GM12864 (cell line): ENCODE results near the gene SIPA1L3.

Source experiments
- DNase-seq: peaks from one replicate; pipeline ENCODE4 v3.0.0-alpha.2; 2011; ENCODE audit warnings: low read depth
- H3K4me3 ChIP-seq: 2 replicates; pipeline ENCODE4 v1.5.1; 2011; ENCODE audit warnings: mild to moderate bottlenecking, low read depth, low read length, control low read depth
- CTCF ChIP-seq: IDR thresholded peaks from 2 replicates; pipeline ENCODE4 v1.5.1; 2011; ENCODE audit warnings: low read depth, mild to moderate bottlenecking, moderate library complexity, low read length, control low read depth, inconsistent platforms; ENCODE audit errors: missing control alignments

SIPA1L3 gene

GRCh38 chr19:38231918-38232317 is 324.9 kb downstream of the SIPA1L3 start:
- DNase-seq: no peak
- no peak for TF ChIP-seq CTCF
- no peak overlapping the region for H3K4me3 ChIP-seq

DNA sequence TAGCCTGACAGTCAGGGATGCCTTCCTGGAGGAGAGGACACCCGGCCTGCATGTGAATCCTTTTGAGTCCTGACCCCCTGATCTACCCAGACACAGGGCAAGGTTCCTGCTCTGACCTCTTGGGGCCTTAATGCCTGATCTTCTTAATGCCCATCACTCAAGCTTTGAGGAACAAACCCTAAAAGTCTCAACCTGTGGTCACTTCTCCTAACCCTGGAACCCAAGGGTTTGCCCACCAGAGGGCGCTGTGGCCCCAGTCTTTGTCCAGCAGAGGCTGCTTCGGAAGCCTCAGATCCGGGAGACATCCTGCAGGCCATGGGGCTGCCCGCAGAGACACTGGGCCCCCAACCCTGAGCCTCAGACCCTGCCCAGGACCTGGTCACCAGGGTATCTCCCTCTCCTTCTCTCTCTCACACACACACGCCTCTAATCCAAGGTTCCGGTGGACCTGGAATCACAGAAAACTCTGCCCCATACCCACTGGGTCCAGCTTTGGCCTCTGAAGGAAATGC is 326.8 kb downstream of the SIPA1L3 start:
- H3K4me3 ChIP-seq: no peak overlapping the region
- no peak for DNase-seq
- TF ChIP-seq CTCF: peak; percentile 86

GRCh38 chr19:38234615-38235014 is 327.6 kb downstream of the SIPA1L3 start:
- no peak for TF ChIP-seq CTCF
- DNase-seq: no peak
- H3K4me3 ChIP-seq: no peak overlapping the region

DNA sequence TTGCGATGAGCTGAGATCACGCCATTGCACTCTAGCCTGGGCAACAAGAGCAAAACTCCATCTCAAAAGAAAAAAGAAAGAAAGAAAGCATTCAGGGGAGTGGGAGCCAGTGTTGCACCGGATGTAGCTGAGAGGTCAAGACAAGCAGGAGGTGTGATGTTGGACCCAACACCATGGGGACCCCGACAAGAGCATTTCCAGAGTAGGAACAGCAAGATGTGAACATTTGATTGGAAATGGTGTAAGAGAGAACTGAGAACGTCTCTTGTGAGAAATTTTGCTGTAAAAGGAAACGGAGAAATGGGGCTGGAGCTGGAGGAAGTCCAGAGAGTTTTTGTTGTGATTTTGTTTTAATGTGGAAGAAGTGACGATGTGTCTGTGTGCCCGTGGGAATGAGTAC is 332.8 kb downstream of the SIPA1L3 start:
- no peak for TF ChIP-seq CTCF
- no peak overlapping the region for H3K4me3 ChIP-seq
- DNase-seq: no peak

GRCh38 chr19:38243279-38243673 is 336.3 kb downstream of the SIPA1L3 start:
- H3K4me3 ChIP-seq: peak overlapping the region; percentile 42; the same call in 1 of the 2 replicates
- DNase-seq: no peak
- no peak for TF ChIP-seq CTCF

DNA sequence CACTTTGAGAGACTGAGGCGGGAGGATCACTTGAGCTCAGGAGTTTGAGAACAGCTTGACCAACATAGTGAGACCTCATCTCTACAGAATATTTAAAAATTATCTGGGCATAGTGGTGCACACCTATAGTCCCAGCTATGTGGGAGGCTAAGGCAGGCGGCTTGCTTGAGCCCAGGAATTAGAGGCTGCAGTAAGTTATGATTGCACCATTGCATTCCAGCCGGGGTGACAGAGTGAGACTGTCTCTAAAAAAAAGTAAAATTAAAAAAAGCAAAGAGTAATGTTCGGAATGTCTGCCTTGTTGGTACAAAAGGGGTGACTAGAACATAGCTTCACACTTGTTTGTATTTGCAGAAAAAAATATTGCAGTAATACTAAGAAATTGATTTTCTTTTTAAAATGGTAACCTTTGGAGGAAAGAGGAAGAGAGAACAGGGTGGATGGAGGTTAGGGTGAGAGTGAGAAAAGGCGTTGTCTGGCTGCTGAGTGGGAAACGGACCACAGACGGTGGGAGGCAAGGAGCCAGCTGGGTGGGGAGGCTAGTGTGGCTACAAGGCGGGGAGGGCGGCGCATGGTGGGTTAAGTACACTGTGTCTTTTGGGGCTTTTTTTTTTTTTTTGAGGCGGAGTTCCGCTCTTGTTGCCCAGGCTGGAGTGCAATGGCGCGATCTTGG is 339.0 kb downstream of the SIPA1L3 start:
- H3K4me3 ChIP-seq: no peak overlapping the region
- no peak for TF ChIP-seq CTCF
- DNase-seq: no peak

DNA sequence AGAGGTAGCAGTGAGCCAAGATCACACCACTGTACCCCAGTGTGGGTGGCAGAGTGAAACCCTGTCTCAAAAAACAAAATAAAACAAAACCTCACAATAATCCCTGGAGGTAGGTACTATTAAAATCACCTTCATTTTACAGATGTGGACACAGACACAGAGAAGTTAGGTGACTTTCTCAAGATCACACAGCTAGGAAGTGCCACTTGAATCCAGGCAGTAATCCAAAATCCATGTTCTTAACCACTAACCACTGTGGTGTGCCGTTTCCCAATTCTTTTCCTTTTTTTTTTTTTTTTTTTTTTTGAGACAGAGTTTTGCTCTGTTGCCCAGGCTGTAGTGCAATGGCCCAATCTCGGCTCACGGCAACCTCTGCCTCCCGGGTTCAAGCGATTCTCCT is 340.1 kb downstream of the SIPA1L3 start:
- no peak for TF ChIP-seq CTCF

More for the DNA sequence above, 340.1 kb downstream of the SIPA1L3 start:
- no peak overlapping the region for H3K4me3 ChIP-seq
- DNase-seq: no peak
